ENCODE data around the gene BRINP1. TPM values are rescaled to one million over a fixed set of nuclear protein-coding genes. Genes with fewer than 3 reads are reported as not detected.

The BRINP1 gene
- total and polyA plus RNA-seq, 2 of the 8 experiments (the other 6 are each of a cell fraction or from before 2014, with no cell fraction given): 19.5 to 20.5 TPM

DNA sequence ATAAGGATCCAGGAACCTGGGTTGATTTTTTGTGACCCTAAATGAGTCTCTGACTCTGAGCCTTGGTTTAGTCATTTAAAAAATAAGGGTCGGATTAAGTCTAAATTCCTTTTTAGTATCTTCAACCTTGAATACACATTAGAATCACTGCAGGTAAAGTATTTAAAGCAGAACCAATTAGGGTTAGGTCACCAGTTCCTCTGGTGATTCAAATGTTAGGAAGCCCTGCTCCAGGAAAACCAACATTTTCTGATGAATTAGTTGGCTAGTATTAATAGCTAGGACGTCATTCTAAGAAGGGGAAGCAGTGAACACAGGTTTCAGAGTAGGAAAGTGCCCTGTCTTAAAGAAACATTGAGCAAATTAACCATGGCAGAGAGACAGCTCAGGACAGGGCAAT, 31.4 kb upstream of the BRINP1 start:
- H3K9me3 ChIP-seq (ENCODE audit: insufficient read depth in 2 of 2, low read depth in 1 of 2, low read length in 1 of 2): no peaks in the 10 kb centered on the region
- H2AK5ac ChIP-seq (ENCODE audit: low read depth, low read length): no peak overlapping the region
- H3K79me2 ChIP-seq (ENCODE audit: control insufficient read depth in 1 of 2, insufficient read depth in 2 of 2, low read length in 2 of 2): no peaks in the 10 kb centered on the region
- H3K4me3 ChIP-seq (ENCODE audit: extremely low read depth in 1 of 4, insufficient read depth in 2 of 4, low read depth in 3 of 4, low read length in 4 of 4): no peak overlapping the region
- ChIA-PET CTCF (ENCODE audit: partially characterized antibody) (no interaction called here), POLR2A (ENCODE audit: partially characterized antibody) (no interaction called here)
- no peaks in the 10 kb centered on the region; the same call in 1 of the 2 replicates for H3K23me2 ChIP-seq (ENCODE audit: low read depth, low read length)
- H3K27ac ChIP-seq (ENCODE audit: low read depth, low read length): no peak overlapping the region
- H2AFZ ChIP-seq (ENCODE audit: low read length): no peak overlapping the region
- no peaks in the 10 kb centered on the region for H3K36me3 ChIP-seq (ENCODE audit: control insufficient read depth in 2 of 4, insufficient read depth in 4 of 4, low read length in 3 of 4)
- H3K56ac ChIP-seq (replicated peaks; ENCODE audit: insufficient read length, low read depth, low read length): no peak overlapping the region
- H3K4me1 ChIP-seq (replicated peaks in 1 of 4; ENCODE audit: control insufficient read depth in 3 of 4, insufficient read depth in 4 of 4, low read length in 3 of 4): no peaks in the 10 kb centered on the region; a peak in 1 of 7 replicates
- TF ChIP-seq, protein P1, sequence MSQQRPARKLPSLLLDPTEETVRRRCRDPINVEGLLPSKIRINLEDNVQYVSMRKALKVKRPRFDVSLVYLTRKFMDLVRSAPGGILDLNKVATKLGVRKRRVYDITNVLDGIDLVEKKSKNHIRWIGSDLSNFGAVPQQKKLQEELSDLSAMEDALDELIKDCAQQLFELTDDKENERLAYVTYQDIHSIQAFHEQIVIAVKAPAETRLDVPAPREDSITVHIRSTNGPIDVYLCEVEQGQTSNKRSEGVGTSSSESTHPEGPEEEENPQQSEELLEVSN (IDR thresholded peaks at IDR 0.05): no peak
- TF ChIP-seq BCL11A (IDR thresholded peaks at IDR 0.05; ENCODE audit: low read depth in 2 of 2, low read length in 2 of 2) (no peak), SUZ12 (IDR thresholded peaks at IDR 0.05; ENCODE audit: low read length) (no peak), RBBP5 (IDR thresholded peaks at IDR 0.05; ENCODE audit: borderline replicate concordance, low read depth, low read length) (no peak), SIN3A (conservative IDR thresholded peaks at IDR 0.05 in 1 of 2, IDR thresholded peaks at IDR 0.05 in 1 of 2; ENCODE audit: low read depth in 1 of 2, low read length in 2 of 2) (no peak), KDM5A (IDR thresholded peaks at IDR 0.05; ENCODE audit: low read length) (no peak), SIRT6 (IDR thresholded peaks at IDR 0.05; ENCODE audit: low read length) (no peak), EZH2 (IDR thresholded peaks at IDR 0.05; ENCODE audit: low read depth, low read length, severe bottlenecking) (no peak), TBP (IDR thresholded peaks at IDR 0.05; ENCODE audit: low read depth, low read length) (no peak), RNF2 (IDR thresholded peaks at IDR 0.05; ENCODE audit: borderline replicate concordance, low read depth, low read length, missing control alignments, poor library complexity, severe bottlenecking) (no peak), SIX5 (IDR thresholded peaks at IDR 0.05; ENCODE audit: low read depth, low read length) (no peak), CEBPB (IDR thresholded peaks at IDR 0.05; ENCODE audit: low read depth, low read length) (no peak), NANOG (IDR thresholded peaks at IDR 0.05; ENCODE audit: insufficient read depth, low read depth, low read length, poor library complexity, severe bottlenecking) (no peak), BACH1 (IDR thresholded peaks at IDR 0.05; ENCODE audit: low read length) (no peak)
- no peak overlapping the region for H4K91ac ChIP-seq (replicated peaks; ENCODE audit: insufficient read length, low read length)
- no peak for FAIRE-seq
- no peak overlapping the region for H4K8ac ChIP-seq (ENCODE audit: extremely low read depth, insufficient read depth, low read length)
- H3K27me3 ChIP-seq (replicated peaks in 1 of 4; ENCODE audit: control insufficient read depth in 3 of 4, extremely low read depth in 1 of 4, insufficient read depth in 3 of 4, low read length in 3 of 4): no peaks in the 10 kb centered on the region
- no peak overlapping the region for H2BK5ac ChIP-seq (ENCODE audit: low read depth, low read length)
- H3K79me1 ChIP-seq (ENCODE audit: low read depth, low read length): no peaks in the 10 kb centered on the region
- H3K14ac ChIP-seq (ENCODE audit: insufficient read length): no peak overlapping the region
- no peak overlapping the region for H3K23ac ChIP-seq (ENCODE audit: insufficient read length)
- no peak overlapping the region for H2BK15ac ChIP-seq (ENCODE audit: low read length)
- no peak overlapping the region for H3K4me2 ChIP-seq (ENCODE audit: insufficient read depth in 1 of 2, low read depth in 2 of 2, low read length in 2 of 2)
- no peak overlapping the region for H4K5ac ChIP-seq (ENCODE audit: insufficient read length, low read depth, low read length)
- DNase-seq (ENCODE audit: low read depth in 1 of 2, low spot score in 2 of 2): no peak
- no peak overlapping the region for H3K9ac ChIP-seq (replicated peaks in 1 of 4; ENCODE audit: extremely low read depth in 1 of 4, low read depth in 3 of 4, low read length in 3 of 4)
- WGBS, 2 experiments (ENCODE audit: extremely low coverage in 1 of 2, insufficient coverage in 1 of 2, insufficient read length in 1 of 2, insufficient replicate concordance in 2 of 2, low coverage in 1 of 2, low lambda C conversion rate in 2 of 2, missing lambda C conversion rate in 1 of 2): 83% methylated on average over 2 of the region's 2 CpGs; no CpG with 5 or more reads in 1 of the 2 experiments
- no peak overlapping the region for H3K18ac ChIP-seq (ENCODE audit: extremely low read depth, low read length)
- H2BK20ac ChIP-seq (ENCODE audit: low read length): no peak overlapping the region
- H2BK120ac ChIP-seq (replicated peaks; ENCODE audit: low read depth, low read length): no peak overlapping the region
- no peak overlapping the region for H3K4ac ChIP-seq (replicated peaks; ENCODE audit: insufficient read length, low read depth, low read length)
- no peaks in the 10 kb centered on the region for H4K20me1 ChIP-seq (replicated peaks in 1 of 2; ENCODE audit: control insufficient read depth in 1 of 2, insufficient read depth in 2 of 2, low read length in 2 of 2)
- H2BK12ac ChIP-seq (ENCODE audit: low read depth, low read length): no peak overlapping the region
